OCI-LY7 (cell line): ENCODE measurements around the gene RAX. TPM values are rescaled to one million over a fixed set of nuclear protein-coding genes. Genes with fewer than 3 reads are reported as not detected.

Experiments
- BruUV-seq: library from RNA; stranded (reverse); fragments of 400-500 nt; replicated peaks from 2 replicates; lab custom pipeline; 2021; lab: Mats Ljungman, UMichigan
- CTCF ChIA-PET: fragments of 300-600 bp; sonication (Branson Sonifier 250); formaldehyde crosslinking; loops from one replicate; lab custom pipeline; 2022; ENCODE audit warnings: antibody characterized with exemption; ENCODE audit not compliant: unreplicated experiment; lab: Charles Lee
- POLR2A ChIA-PET: fragments of 300-600 bp; sonication (Branson Sonifier 250); formaldehyde crosslinking; loops from one replicate; lab custom pipeline; 2022; ENCODE audit warnings: antibody characterized with exemption; lab: Charles Lee
- DNase-seq: peaks from one replicate; pipeline ENCODE4 v3.0.0-alpha.2; 2015; ENCODE audit warnings: low spot score
- H2AFZ ChIP-seq: fragments of 200-600 bp; sonication (generic), shearing (Covaris generic); 2 replicates; pipeline ENCODE4 v1.6.1; 2014; ENCODE audit warnings: mild to moderate bottlenecking, antibody characterized with exemption, low read length, moderate library complexity
- H3K27ac ChIP-seq: fragments of 200-600 bp; sonication (generic); 2 replicates; pipeline ENCODE4 v1.5.1; 2014; ENCODE audit warnings: mixed run types, low read depth, mild to moderate bottlenecking, moderate library complexity, low read length, inconsistent platforms; ENCODE audit not compliant: poor library complexity, severe bottlenecking
- H3K36me3 ChIP-seq: fragments of 200-600 bp; sonication (generic); 2 replicates; pipeline ENCODE4 v1.6.1; 2014; ENCODE audit warnings: mild to moderate bottlenecking, antibody characterized with exemption, low read length, moderate library complexity, mixed read lengths; ENCODE audit not compliant: insufficient read depth
- H3K4me1 ChIP-seq: fragments of 200-600 bp; sonication (generic); 2 replicates; pipeline ENCODE4 v1.5.1; 2014; ENCODE audit warnings: mild to moderate bottlenecking, low read length; ENCODE audit not compliant: insufficient read depth, poor library complexity, severe bottlenecking
- H3K4me2 ChIP-seq: fragments of 200-600 bp; sonication (generic); 2 replicates; pipeline ENCODE4 v1.6.1; 2014; ENCODE audit warnings: mild to moderate bottlenecking, low read length
- H3K4me3 ChIP-seq: fragments of 200-600 bp; sonication (generic); 2 replicates; pipeline ENCODE4 v1.5.1; 2014; ENCODE audit warnings: mild to moderate bottlenecking, low read depth, low read length; ENCODE audit not compliant: poor library complexity, severe bottlenecking
- H3K79me2 ChIP-seq: fragments of 200-600 bp; sonication (generic); 2 replicates; pipeline ENCODE4 v1.6.1; 2016; ENCODE audit warnings: low read depth, mild to moderate bottlenecking, low read length, moderate library complexity, mixed read lengths; ENCODE audit not compliant: insufficient read depth
- H3K9me2 ChIP-seq: fragments of 200-600 bp; sonication (generic); 2 replicates; pipeline ENCODE4 v1.6.1; 2016; ENCODE audit warnings: mild to moderate bottlenecking, low read length, mixed read lengths; ENCODE audit not compliant: insufficient read depth
- H3K9me3 ChIP-seq: fragments of 200-600 bp; sonication (generic); 2 replicates; pipeline ENCODE4 v1.6.1; 2014; ENCODE audit warnings: mild to moderate bottlenecking, mixed run types, low read length, mixed read lengths
- H4K20me1 ChIP-seq: fragments of 200-600 bp; sonication (generic); 2 replicates; pipeline ENCODE4 v1.6.1; 2014; ENCODE audit warnings: mild to moderate bottlenecking, antibody characterized with exemption, low read length, moderate library complexity, mixed read lengths; ENCODE audit not compliant: insufficient read depth
- CTCF ChIP-seq: fragments of 200-600 bp; sonication (generic); conservative IDR thresholded peaks from 2 replicates; pipeline ENCODE4 v1.5.1; 2014; ENCODE audit warnings: mild to moderate bottlenecking, antibody characterized with exemption, low read length, moderate library complexity, mixed read lengths
- EZH2phosphoT487 ChIP-seq: fragments of 200-600 bp; sonication (generic); IDR thresholded peaks from 2 replicates; pipeline ENCODE4 v1.6.1; 2018; ENCODE audit warnings: low read depth, borderline replicate concordance, mild to moderate bottlenecking, mixed run types, antibody characterized with exemption, low read length, moderate library complexity, mixed read lengths
- intact Hi-C: fragments of 100-400 bp; cut with micrococcal nuclease; formaldehyde crosslinking; loops from one replicate; pipeline ENCODE4 v1.10.0; 2022; ENCODE audit not compliant: unreplicated experiment
- total RNA-seq, 2 experiments: library from RNA; depleted of rRNA in 1 of 2; stranded (reverse); fragments of >200 nt in 1 of 2; shearing (Covaris generic) in 1 of 2; gene quantifications; 2 replicates each; pipeline ENCODE4 v1.2.3, GENCODE V29; 2014 to 2022

RAX gene
- total RNA-seq, 2 experiments from 2014 or later = not detected

- BruUV-seq = no TSS peak
- Histone ChIP-seq H3K4me1 (no peaks in the 10 kb centered on the region), H2AFZ (no peak overlapping the region), H3K9me3 (no peaks in the 10 kb centered on the region), H3K4me2 (no peak overlapping the region), H3K4me3 (no peak overlapping the region), H3K27ac (no peak overlapping the region), H3K9me2 (no peaks in the 10 kb centered on the region), H3K36me3 (no peaks in the 10 kb centered on the region), H4K20me1 (no peaks in the 10 kb centered on the region), H3K79me2 (no peaks in the 10 kb centered on the region)
- POLR2A ChIA-PET = no interaction called here
- intact Hi-C loops = no loop called here
- TF ChIP-seq EZH2phosphoT487 (no peak), CTCF (no peak)
- CTCF ChIA-PET = interaction anchor here (0.6 kb wide), 1 partner anchor 10 kb away, joined by 4 read pairs; no protein-coding TSS in a partner anchor
- no peak for DNase-seq
These were observed 53.0 kb downstream of the RAX start for GRCh38 chr18:59220164-59220783.

GRCh38 chr18:59219672-59220163, 53.5 kb downstream of the RAX start, which contains the start of gene GRP:
Gene GRP, plus strand, starts transcription at chr18:59220158. Its CDS starts 108 bp downstream, at chr18:59220266.
- BruUV-seq = no TSS peak
- no peaks in the 10 kb centered on the region for H3K79me2 ChIP-seq
- no peaks in the 10 kb centered on the region for H4K20me1 ChIP-seq
- H3K9me2 ChIP-seq = no peaks in the 10 kb centered on the region
- no peaks in the 10 kb centered on the region for H3K4me1 ChIP-seq
- CTCF ChIA-PET = no interaction called here
- TF ChIP-seq EZH2phosphoT487 (no peak), CTCF (no peak)
- H2AFZ ChIP-seq = no peak within 1 kb of the TSS
- no peaks in the 10 kb centered on the region for H3K9me3 ChIP-seq
- no peak within 1 kb of the TSS for H3K27ac ChIP-seq
- no peak within 1 kb of the TSS for H3K4me2 ChIP-seq
- DNase-seq = no peak
- no peaks in the 10 kb centered on the region for H3K36me3 ChIP-seq
- no peak within 1 kb of the TSS for H3K4me3 ChIP-seq
- intact Hi-C loops = no loop called here
- POLR2A ChIA-PET = no interaction called here

GRCh38 chr18:59218018-59218417, 55.2 kb downstream of the RAX start:
- Histone ChIP-seq H4K20me1 (no peaks in the 10 kb centered on the region), H3K36me3 (no peaks in the 10 kb centered on the region), H2AFZ (no peak overlapping the region), H3K9me2 (no peaks in the 10 kb centered on the region), H3K27ac (no peak overlapping the region), H3K4me3 (no peak overlapping the region), H3K4me1 (no peaks in the 10 kb centered on the region), H3K79me2 (no peaks in the 10 kb centered on the region), H3K9me3 (no peaks in the 10 kb centered on the region), H3K4me2 (no peak overlapping the region)
- BruUV-seq = no TSS peak
- POLR2A ChIA-PET = no interaction called here
- TF ChIP-seq CTCF (no peak), EZH2phosphoT487 (no peak)
- CTCF ChIA-PET = no interaction called here
- intact Hi-C loops = no loop called here
- DNase-seq = no peak
